Ascending aorta (tissue), 2 donors: Measurements from ENCODE around the gene SYCE1. TPM values are rescaled to one million over a fixed set of nuclear protein-coding genes. Genes with fewer than 3 reads are reported as not detected.

Experiments
- DNase-seq, 2 donors: peaks; one replicate each; pipeline ENCODE4 v3.0.0-alpha.2; 2019; ENCODE audit warnings: low spot score in 2 of 2
- H3K27ac ChIP-seq, 2 donors: fragments of 200-600 bp; sonication (generic); one replicate each; pipeline ENCODE4 v1.5.1; 2016 to 2017; ENCODE audit warnings: mild to moderate bottlenecking in 1 of 2
- H3K27me3 ChIP-seq: fragments of 200-600 bp; sonication (generic); one replicate; pipeline ENCODE4 v1.5.1; 2017
- H3K36me3 ChIP-seq, 2 donors: fragments of 200-600 bp; sonication (generic); one replicate each; pipeline ENCODE4 v1.5.1; 2016
- H3K4me1 ChIP-seq, 2 donors: fragments of 200-600 bp; sonication (generic); one replicate each; pipeline ENCODE4 v1.5.1; 2016 to 2017; ENCODE audit warnings: mild to moderate bottlenecking in 1 of 2
- H3K4me3 ChIP-seq, 2 donors: fragments of 200-600 bp; sonication (generic); one replicate each; pipeline ENCODE4 v1.5.1; 2016 to 2017; ENCODE audit warnings: mild to moderate bottlenecking in 1 of 2
- H3K9me3 ChIP-seq, 2 donors: fragments of 200-600 bp; sonication (generic); one replicate each; pipeline ENCODE4 v1.5.1; 2016
- CTCF ChIP-seq, 3 experiments: fragments of 200-600 bp in 2 of 3; fragments of 450-650 bp in 1 of 3; sonication (generic) in 2 of 3; IDR thresholded peaks; one replicate each; pipeline ENCODE4 v1.5.1; 2016 to 2019; ENCODE audit warnings: antibody characterized with exemption in 3 of 3, mild to moderate bottlenecking in 1 of 3, moderate library complexity in 1 of 3
- intact Hi-C: fragments of 100-400 bp; cut with DNase I; formaldehyde crosslinking; loops from one replicate; pipeline ENCODE4 v1.15.1; 2023
- total RNA-seq: library from RNA; depleted of rRNA; stranded (reverse); fragments of >200 nt; gene quantifications from one replicate; pipeline ENCODE4 v1.1.0, GENCODE V29; 2016

SYCE1 gene
- total RNA-seq, 1 donor from 2014 or later: not detected

- TF ChIP-seq CTCF (IDR thresholded peaks at IDR 0.05): no peak
- H3K4me1 ChIP-seq: no peaks in the 10 kb centered on the region
- H3K4me3 ChIP-seq: no peak overlapping the region
- H3K9me3 ChIP-seq: peaks cover 6 to 11% of the 10 kb centered on the region in 2 donors
- intact Hi-C loops: no loop called here
- DNase-seq: no peak
- H3K27me3 ChIP-seq: no peaks in the 10 kb centered on the region
- H3K27ac ChIP-seq: no peak overlapping the region
- no peaks in the 10 kb centered on the region for H3K36me3 ChIP-seq
These were observed 2.9 kb upstream of the SYCE1 start for GRCh38 chr10:133568287-133568614.

GRCh38 chr10:133567609-133568286 lies 2.4 kb upstream of the SYCE1 start:
- no peak for TF ChIP-seq CTCF (IDR thresholded peaks at IDR 0.05)
- no peak overlapping the region for H3K27ac ChIP-seq
- H3K4me3 ChIP-seq: no peak overlapping the region
- intact Hi-C loops: no loop called here
- peaks cover under 1 to 6% of the 10 kb centered on the region in 2 donors for H3K9me3 ChIP-seq
- no peaks in the 10 kb centered on the region for H3K4me1 ChIP-seq
- no peaks in the 10 kb centered on the region for H3K36me3 ChIP-seq
- H3K27me3 ChIP-seq: no peaks in the 10 kb centered on the region
- no peak for DNase-seq

- no peaks in the 10 kb centered on the region for H3K27me3 ChIP-seq
- H3K4me3 ChIP-seq: no peak overlapping the region
- peaks cover 0 to 5% of the 10 kb centered on the region in 2 donors for H3K9me3 ChIP-seq
- no peaks in the 10 kb centered on the region for H3K36me3 ChIP-seq
- intact Hi-C loops: no loop called here
- TF ChIP-seq CTCF (IDR thresholded peaks at IDR 0.05): no peak
- no peaks in the 10 kb centered on the region for H3K4me1 ChIP-seq
- no peak for DNase-seq
- no peak overlapping the region for H3K27ac ChIP-seq
These were observed 1.7 kb upstream of the SYCE1 start for GRCh38 chr10:133567119-133567518.

GRCh38 chr10:133564816-133565215 lies 567 bp downstream of the SYCE1 start:
- DNase-seq: no peak
- intact Hi-C loops: no loop called here
- Histone ChIP-seq H3K27me3 (no peaks in the 10 kb centered on the region), H3K9me3 (peaks cover 0 to 5% of the 10 kb centered on the region in 2 donors), H3K4me3 (no peak overlapping the region), H3K27ac (no peak overlapping the region), H3K36me3 (no peaks in the 10 kb centered on the region), H3K4me1 (no peaks in the 10 kb centered on the region)
- no peak for TF ChIP-seq CTCF (IDR thresholded peaks at IDR 0.05)

- Histone ChIP-seq H3K36me3 (no peaks in the 10 kb centered on the region), H3K27ac (no peak overlapping the region), H3K9me3 (no peaks in the 10 kb centered on the region), H3K4me3 (no peak overlapping the region), H3K27me3 (no peaks in the 10 kb centered on the region), H3K4me1 (no peaks in the 10 kb centered on the region)
- intact Hi-C loops: no loop called here
- DNase-seq: no peak
- TF ChIP-seq CTCF (IDR thresholded peaks at IDR 0.05): no peak
These were observed 6.2 kb downstream of the SYCE1 start for GRCh38 chr10:133559216-133559615.

GRCh38 chr10:133557381-133557780 lies 8.0 kb downstream of the SYCE1 start:
- Histone ChIP-seq H3K4me3 (no peak overlapping the region), H3K9me3 (no peaks in the 10 kb centered on the region), H3K36me3 (no peaks in the 10 kb centered on the region), H3K27me3 (no peaks in the 10 kb centered on the region), H3K27ac (no peak overlapping the region), H3K4me1 (no peaks in the 10 kb centered on the region)
- DNase-seq: no peak
- TF ChIP-seq CTCF (IDR thresholded peaks at IDR 0.05): no peak
- intact Hi-C loops: no loop called here
